ENCODE results near the gene TBC1D14. TPM values are rescaled to one million over a fixed set of nuclear protein-coding genes. Genes with fewer than 3 reads are reported as not detected.
"Not testable (repeated sequence)": the region's sequence is repeated elsewhere in the genome, so short reads cannot be mapped to it uniquely, and the experiment has no call there.

TBC1D14 gene
- total and polyA plus RNA-seq, 4 donors = 12.9 to 59.7 (median 25.9) TPM

DNA sequence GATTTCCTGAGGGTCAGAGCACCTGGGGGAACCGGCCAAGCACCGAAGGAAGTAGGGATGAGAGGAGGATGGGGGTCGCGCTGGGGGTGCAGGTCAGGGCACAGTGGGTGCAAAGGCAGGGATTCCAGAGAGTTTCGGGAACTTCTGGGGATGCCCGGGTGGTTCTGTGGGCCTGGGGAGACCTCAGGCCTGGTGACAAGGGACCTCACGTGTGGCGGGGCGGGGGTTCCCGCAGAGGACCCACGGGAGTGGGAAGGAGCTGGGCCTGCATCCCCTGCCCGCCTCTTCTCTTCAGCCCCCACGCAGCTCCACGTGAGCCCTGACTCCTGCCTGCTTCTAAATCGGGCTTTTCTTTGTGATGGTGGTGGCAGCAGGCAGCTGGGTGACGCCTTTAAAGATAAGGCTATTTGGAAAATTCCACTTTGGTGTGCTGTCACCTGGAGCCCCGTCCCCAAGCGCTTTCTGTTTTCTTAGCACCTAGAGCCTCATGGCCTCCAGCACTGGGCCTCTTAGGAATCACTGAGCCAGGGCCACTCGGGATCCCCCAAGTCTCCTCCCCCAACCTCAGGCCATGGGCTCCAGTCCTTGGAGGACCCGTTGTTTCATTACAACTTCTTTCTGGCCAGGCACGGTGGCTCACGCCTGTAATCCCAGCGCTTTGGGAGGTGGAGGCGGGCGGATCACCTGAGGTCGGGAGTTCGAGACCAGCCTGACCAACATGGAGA is 7.1 kb upstream of the TBC1D14 start:
- no peaks in the 10 kb centered on the region for H3K4me1 ChIP-seq (ENCODE audit: control insufficient read depth in 1 of 2, insufficient read depth in 2 of 2, low read length in 2 of 2)
- no peaks in the 10 kb centered on the region for H3K27me3 ChIP-seq (ENCODE audit: control insufficient read depth in 1 of 2, insufficient read depth in 2 of 2, low read length in 1 of 2)
- intact Hi-C loops (cut with DNase I) = no loop called here
- ATAC-seq (ENCODE audit: low FRiP score) (no peak), DNase-seq (no peak)
- no peaks in the 10 kb centered on the region for H3K9me3 ChIP-seq (ENCODE audit: control insufficient read depth, low read length)
- H3K36me3 ChIP-seq (ENCODE audit: control insufficient read depth in 1 of 2, insufficient read depth in 2 of 2, low read length in 1 of 2) = no peaks in the 10 kb centered on the region
- WGBS, 2 donors = 69 to 75% methylated on average over 23 to 27 of the region's 27 CpGs
- H3K4me3 ChIP-seq (ENCODE audit: low read length in 2 of 2) = no peak overlapping the region
- no peak overlapping the region for H3K27ac ChIP-seq (ENCODE audit: low read depth in 1 of 2, low read length in 2 of 2)

- 87% methylated on average over 13 of the region's 13 CpGs for WGBS, 2 donors
These were observed 3.8 kb upstream of the TBC1D14 start for GRCh38 chr4:6905516-6906445.

DNA sequence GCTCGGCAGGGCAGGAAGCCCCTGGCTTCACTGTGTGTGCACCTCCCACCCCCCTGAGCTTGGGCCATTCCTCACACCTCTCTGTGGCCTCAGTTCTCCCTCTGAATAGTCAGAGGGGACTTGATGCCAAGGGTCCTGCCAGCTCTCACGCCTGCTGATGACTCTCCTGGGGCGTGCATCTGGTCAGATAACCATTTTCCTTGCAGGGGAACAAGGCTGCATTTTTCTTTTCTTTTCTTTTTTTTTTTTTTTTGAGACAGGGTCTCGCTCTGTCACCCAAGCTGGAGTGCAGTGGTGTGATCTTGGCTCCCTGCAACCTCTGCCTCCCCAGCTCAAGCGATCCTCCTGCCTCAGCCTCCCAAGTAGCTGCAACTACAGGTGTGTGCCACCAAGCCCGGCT is 3.1 kb upstream of the TBC1D14 start:
- intact Hi-C loops (cut with DNase I) = loop anchor here in 1 of 2 donors (5.0 kb wide), 1 partner anchor 81 kb away; no protein-coding TSS in a partner anchor
- H3K27me3 ChIP-seq (ENCODE audit: control insufficient read depth in 1 of 2, insufficient read depth in 2 of 2, low read length in 1 of 2); H3K27ac ChIP-seq (ENCODE audit: low read depth in 1 of 2, low read length in 2 of 2); DNase-seq; ATAC-seq (ENCODE audit: low FRiP score); H3K4me1 ChIP-seq (ENCODE audit: control insufficient read depth in 1 of 2, insufficient read depth in 2 of 2, low read length in 2 of 2); H3K9me3 ChIP-seq (ENCODE audit: control insufficient read depth, low read length); H3K4me3 ChIP-seq (ENCODE audit: low read length in 2 of 2); H3K36me3 ChIP-seq (ENCODE audit: control insufficient read depth in 1 of 2, insufficient read depth in 2 of 2, low read length in 1 of 2): not testable (repeated sequence)
- 84 to 92% methylated on average over 6 of the region's 6 CpGs for WGBS, 2 donors

More at GRCh38 chr4:6905516-6906445, 3.8 kb upstream of the TBC1D14 start:
- Histone ChIP-seq H3K27ac (ENCODE audit: low read depth in 1 of 2, low read length in 2 of 2) (no peak overlapping the region), H3K9me3 (ENCODE audit: control insufficient read depth, low read length) (no peaks in the 10 kb centered on the region), H3K36me3 (ENCODE audit: control insufficient read depth in 1 of 2, insufficient read depth in 2 of 2, low read length in 1 of 2) (no peaks in the 10 kb centered on the region), H3K4me3 (ENCODE audit: low read length in 2 of 2) (no peak overlapping the region), H3K4me1 (ENCODE audit: control insufficient read depth in 1 of 2, insufficient read depth in 2 of 2, low read length in 2 of 2) (no peaks in the 10 kb centered on the region), H3K27me3 (ENCODE audit: control insufficient read depth in 1 of 2, insufficient read depth in 2 of 2, low read length in 1 of 2) (no peaks in the 10 kb centered on the region)
- DNase-seq (peak in 1 of 2 donors; percentile 47), ATAC-seq (ENCODE audit: low FRiP score) (no peak)
- intact Hi-C loops (cut with DNase I) = loop anchor here in 1 of 2 donors (5.0 kb wide), 1 partner anchor 82 kb away; no protein-coding TSS in a partner anchor

- Histone ChIP-seq H3K27ac (ENCODE audit: low read depth in 1 of 2, low read length in 2 of 2) (no peak overlapping the region), H3K27me3 (ENCODE audit: control insufficient read depth in 1 of 2, insufficient read depth in 2 of 2, low read length in 1 of 2) (no peaks in the 10 kb centered on the region), H3K4me3 (ENCODE audit: low read length in 2 of 2) (no peak overlapping the region), H3K4me1 (ENCODE audit: control insufficient read depth in 1 of 2, insufficient read depth in 2 of 2, low read length in 2 of 2) (no peaks in the 10 kb centered on the region), H3K9me3 (ENCODE audit: control insufficient read depth, low read length) (no peaks in the 10 kb centered on the region), H3K36me3 (ENCODE audit: control insufficient read depth in 1 of 2, insufficient read depth in 2 of 2, low read length in 1 of 2) (no peaks in the 10 kb centered on the region)
- intact Hi-C loops (cut with DNase I) = loop anchor here (2.0 to 5.0 kb wide), 2 partner anchors 79 to 80 kb away; no protein-coding TSS in a partner anchor
- peak in 1 of 2 donors; percentile 56 for DNase-seq
- ATAC-seq (ENCODE audit: low FRiP score) = no peak
- 23 to 27% methylated on average over 22 of the region's 22 CpGs for WGBS, 2 donors
These were observed 1.9 kb upstream of the TBC1D14 start for GRCh38 chr4:6907658-6908191.

DNA sequence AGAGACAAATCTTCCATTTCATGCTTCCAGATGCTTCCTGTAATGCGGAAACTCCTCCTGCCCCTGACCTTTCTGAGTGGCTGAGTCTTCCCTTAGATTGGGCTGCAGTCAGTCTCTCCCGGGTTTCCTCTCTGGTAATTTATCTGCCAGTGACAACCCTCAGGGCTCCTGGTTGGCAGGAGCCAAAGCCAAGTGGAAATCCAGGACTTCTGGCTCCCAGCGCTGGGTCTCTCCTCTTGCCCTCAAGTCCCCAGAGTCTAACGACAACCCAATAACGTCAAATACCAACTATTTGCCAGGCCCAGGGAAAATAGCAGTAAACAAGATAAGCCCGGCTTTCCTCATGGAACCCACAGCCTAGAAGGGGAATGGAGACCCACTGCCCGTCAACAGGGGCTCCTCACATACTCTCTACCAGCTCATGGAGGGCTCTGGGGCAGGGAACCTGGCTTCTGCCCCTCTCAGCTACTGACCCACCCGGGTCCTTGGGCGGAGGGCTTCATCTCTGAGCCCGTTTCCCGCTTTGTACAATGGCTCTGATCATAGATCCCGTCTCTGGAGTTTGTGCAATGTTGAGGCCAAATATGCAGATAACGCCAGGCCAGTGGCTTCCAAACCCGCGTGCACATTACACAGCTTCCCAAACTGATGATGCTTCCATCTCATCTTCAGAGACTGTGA is 1.1 kb upstream of the TBC1D14 start:
- WGBS, 2 donors = 14 to 17% methylated on average over 15 of the region's 15 CpGs
- ATAC-seq (ENCODE audit: low FRiP score) (no peak), DNase-seq (peak in 1 of 2 donors; percentile 43)
- H3K4me3 ChIP-seq (ENCODE audit: low read length in 2 of 2) = peak overlapping the region; percentile 78 to 98
- peak overlapping the region in 1 of 2 donors; percentile 59 for H3K27ac ChIP-seq (ENCODE audit: low read depth in 1 of 2, low read length in 2 of 2)
- intact Hi-C loops (cut with DNase I) = loop anchor here (2.0 to 5.0 kb wide), 2 partner anchors 78 to 79 kb away; no protein-coding TSS in a partner anchor
- no peaks in the 10 kb centered on the region for H3K4me1 ChIP-seq (ENCODE audit: control insufficient read depth in 1 of 2, insufficient read depth in 2 of 2, low read length in 2 of 2)
- no peaks in the 10 kb centered on the region for H3K9me3 ChIP-seq (ENCODE audit: control insufficient read depth, low read length)
- no peaks in the 10 kb centered on the region for H3K27me3 ChIP-seq (ENCODE audit: control insufficient read depth in 1 of 2, insufficient read depth in 2 of 2, low read length in 1 of 2)
- no peaks in the 10 kb centered on the region for H3K36me3 ChIP-seq (ENCODE audit: control insufficient read depth in 1 of 2, insufficient read depth in 2 of 2, low read length in 1 of 2)

DNA sequence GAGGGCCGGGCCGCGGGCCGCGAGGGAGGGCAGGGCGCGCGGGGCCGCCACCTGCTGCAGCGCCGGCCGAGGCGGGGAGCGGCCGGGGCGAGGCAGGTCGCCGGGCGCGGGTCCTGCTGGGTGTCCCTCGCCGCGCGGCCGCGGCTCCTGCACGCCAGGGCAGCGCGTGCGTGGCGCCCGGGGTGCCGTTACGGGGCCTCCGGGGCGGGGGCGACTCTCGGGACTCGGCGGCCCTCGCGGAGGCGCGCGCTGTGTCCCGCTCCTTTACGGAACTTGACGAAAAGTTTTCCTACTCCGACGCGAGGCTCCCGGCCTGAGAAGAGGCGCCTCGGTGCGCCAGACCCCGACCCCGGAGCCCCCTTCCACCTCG is 329 bp downstream of the TBC1D14 start:
- H3K27ac ChIP-seq (ENCODE audit: low read depth in 1 of 2, low read length in 2 of 2) = no peak overlapping the region
- H3K4me1 ChIP-seq (ENCODE audit: control insufficient read depth in 1 of 2, insufficient read depth in 2 of 2, low read length in 2 of 2) = no peaks in the 10 kb centered on the region
- H3K36me3 ChIP-seq (ENCODE audit: control insufficient read depth in 1 of 2, insufficient read depth in 2 of 2, low read length in 1 of 2) = no peaks in the 10 kb centered on the region
- DNase-seq (no peak), ATAC-seq (ENCODE audit: low FRiP score) (no peak)
- intact Hi-C loops (cut with DNase I) = loop anchor here (2.0 to 5.0 kb wide), 2 partner anchors 77 kb away; no protein-coding TSS in a partner anchor
- H3K4me3 ChIP-seq (ENCODE audit: low read length in 2 of 2) = peak overlapping the region; percentile 78 to 95
- no peaks in the 10 kb centered on the region for H3K9me3 ChIP-seq (ENCODE audit: control insufficient read depth, low read length)
- H3K27me3 ChIP-seq (ENCODE audit: control insufficient read depth in 1 of 2, insufficient read depth in 2 of 2, low read length in 1 of 2) = no peaks in the 10 kb centered on the region
- WGBS, 2 donors = 0 to 1% methylated on average over 30 to 58 of the region's 58 CpGs

GRCh38 chr4:6910340-6910959 is 824 bp downstream of the TBC1D14 start:
- H3K36me3 ChIP-seq (ENCODE audit: control insufficient read depth in 1 of 2, insufficient read depth in 2 of 2, low read length in 1 of 2) = no peaks in the 10 kb centered on the region
- peak in 1 of 2 donors; percentile 66 for DNase-seq
- WGBS, 2 donors = 22 to 25% methylated on average over 31 of the region's 31 CpGs
- no peak for ATAC-seq (ENCODE audit: low FRiP score)
- no peaks in the 10 kb centered on the region for H3K9me3 ChIP-seq (ENCODE audit: control insufficient read depth, low read length)
- H3K27me3 ChIP-seq (ENCODE audit: control insufficient read depth in 1 of 2, insufficient read depth in 2 of 2, low read length in 1 of 2) = no peaks in the 10 kb centered on the region
- peak overlapping the region; percentile 78 to 95 for H3K4me3 ChIP-seq (ENCODE audit: low read length in 2 of 2)
- H3K4me1 ChIP-seq (ENCODE audit: control insufficient read depth in 1 of 2, insufficient read depth in 2 of 2, low read length in 2 of 2) = no peaks in the 10 kb centered on the region
- H3K27ac ChIP-seq (ENCODE audit: low read depth in 1 of 2, low read length in 2 of 2) = no peak overlapping the region
- intact Hi-C loops (cut with DNase I) = no loop called here
